ENCODE data around the gene SLC26A1.

GRCh38 chr4:1004557-1005485 lies 11.6 kb upstream of the SLC26A1 start:
- TF ChIP-seq, protein P1, sequence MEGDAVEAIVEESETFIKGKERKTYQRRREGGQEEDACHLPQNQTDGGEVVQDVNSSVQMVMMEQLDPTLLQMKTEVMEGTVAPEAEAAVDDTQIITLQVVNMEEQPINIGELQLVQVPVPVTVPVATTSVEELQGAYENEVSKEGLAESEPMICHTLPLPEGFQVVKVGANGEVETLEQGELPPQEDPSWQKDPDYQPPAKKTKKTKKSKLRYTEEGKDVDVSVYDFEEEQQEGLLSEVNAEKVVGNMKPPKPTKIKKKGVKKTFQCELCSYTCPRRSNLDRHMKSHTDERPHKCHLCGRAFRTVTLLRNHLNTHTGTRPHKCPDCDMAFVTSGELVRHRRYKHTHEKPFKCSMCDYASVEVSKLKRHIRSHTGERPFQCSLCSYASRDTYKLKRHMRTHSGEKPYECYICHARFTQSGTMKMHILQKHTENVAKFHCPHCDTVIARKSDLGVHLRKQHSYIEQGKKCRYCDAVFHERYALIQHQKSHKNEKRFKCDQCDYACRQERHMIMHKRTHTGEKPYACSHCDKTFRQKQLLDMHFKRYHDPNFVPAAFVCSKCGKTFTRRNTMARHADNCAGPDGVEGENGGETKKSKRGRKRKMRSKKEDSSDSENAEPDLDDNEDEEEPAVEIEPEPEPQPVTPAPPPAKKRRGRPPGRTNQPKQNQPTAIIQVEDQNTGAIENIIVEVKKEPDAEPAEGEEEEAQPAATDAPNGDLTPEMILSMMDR (IDR thresholded peaks at IDR 0.05 in 2 of 3, conservative IDR thresholded peaks at IDR 0.05 in 1 of 3; ENCODE audit: borderline replicate concordance in 1 of 3, insufficient read depth in 1 of 3, low read depth in 2 of 3, low read length in 2 of 3): no peak
- TF ChIP-seq EZH2 (IDR thresholded peaks at IDR 0.05): no peak
- no peak for TF ChIP-seq POLR2A (IDR thresholded peaks at IDR 0.05; ENCODE audit: borderline replicate concordance, extremely low read depth, insufficient read depth, insufficient read length)
- TF ChIP-seq POLR2AphosphoS5 (IDR thresholded peaks at IDR 0.05; ENCODE audit: low read depth, low read length): no peak
- TF ChIP-seq YY1 (IDR thresholded peaks at IDR 0.05; ENCODE audit: extremely low read depth, insufficient replicate concordance, low read depth, low read length): no peak
- TF ChIP-seq ZNF274 (IDR thresholded peaks at IDR 0.05; ENCODE audit: low read depth, low read length): no peak
- no peak for TF ChIP-seq EZH2phosphoT487 (IDR thresholded peaks at IDR 0.05; ENCODE audit: borderline replicate concordance)
- no peak for TF ChIP-seq REST (IDR thresholded peaks at IDR 0.05; ENCODE audit: low read depth)
- TF ChIP-seq RAD21 (IDR thresholded peaks at IDR 0.05; ENCODE audit: low read depth): no peak
- no peak for TF ChIP-seq ELF1 (IDR thresholded peaks at IDR 0.05; ENCODE audit: borderline replicate concordance, low read depth)
- TF ChIP-seq TCF7L2 (IDR thresholded peaks at IDR 0.05; ENCODE audit: borderline replicate concordance, extremely low read depth, insufficient read depth, insufficient read length): no peak
- TF ChIP-seq, protein P2, sequence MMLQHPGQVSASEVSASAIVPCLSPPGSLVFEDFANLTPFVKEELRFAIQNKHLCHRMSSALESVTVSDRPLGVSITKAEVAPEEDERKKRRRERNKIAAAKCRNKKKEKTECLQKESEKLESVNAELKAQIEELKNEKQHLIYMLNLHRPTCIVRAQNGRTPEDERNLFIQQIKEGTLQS (IDR thresholded peaks at IDR 0.05): no peak
